Cardiac fibroblast (primary cell): ENCODE results near the gene SEMA5A.

Experiments used
- DNase-seq, 2 donors: peaks; one replicate each; pipeline versions ENCODE4 v3.0.0 to v3.0.0-alpha.2; 2010; ENCODE audit warnings: low read depth in 2 of 2
- H3K4me3 ChIP-seq, 2 donors: replicated peaks in 1 of 2; 1 replicate in 1 of 2; 2 replicates in 1 of 2; pipeline ENCODE4 v1.5.1; 2011; ENCODE audit warnings: low read depth in 2 of 2, low read length in 2 of 2, mild to moderate bottlenecking in 2 of 2, moderate library complexity in 1 of 2
- CTCF ChIP-seq: IDR thresholded peaks from one replicate; pipeline ENCODE4 v1.5.1; 2011; ENCODE audit warnings: low read depth, mild to moderate bottlenecking, low read length, inconsistent platforms

The SEMA5A gene

GRCh38 chr5:9468060-9468388 is 77.9 kb downstream of the SEMA5A start:
- no peak overlapping the region for H3K4me3 ChIP-seq
- TF ChIP-seq CTCF: no peak
- DNase-seq: peak; percentile 80 to 84

GRCh38 chr5:9467199-9468059 is 78.4 kb downstream of the SEMA5A start:
- no peak overlapping the region for H3K4me3 ChIP-seq
- TF ChIP-seq CTCF: no peak
- DNase-seq: peak in 1 of 2 donors; percentile 3

GRCh38 chr5:9466697-9467096 is 79.2 kb downstream of the SEMA5A start:
- no peak overlapping the region for H3K4me3 ChIP-seq
- DNase-seq: peak in 1 of 2 donors; percentile 31
- no peak for TF ChIP-seq CTCF

- DNase-seq: no peak
- no peak for TF ChIP-seq CTCF
- H3K4me3 ChIP-seq: no peak overlapping the region
Observed at GRCh38 chr5:9464478-9464877, 81.4 kb downstream of the SEMA5A start.

GRCh38 chr5:9462109-9462508 is 83.8 kb downstream of the SEMA5A start:
- H3K4me3 ChIP-seq: no peak overlapping the region
- no peak for TF ChIP-seq CTCF
- DNase-seq: no peak

GRCh38 chr5:9460885-9461645 is 84.8 kb downstream of the SEMA5A start:
- DNase-seq: no peak
- H3K4me3 ChIP-seq: no peak overlapping the region
- TF ChIP-seq CTCF: no peak
